Hippocampal formation (tissue), 2 donors: ENCODE data around the gene ZNF699.
"Not testable (repeated sequence)": the region's sequence is repeated elsewhere in the genome, so short reads cannot be mapped to it uniquely, and the experiment has no call there.

Source experiments
- DNase-seq, 2 donors: peaks; one replicate each; lab custom pipeline; 2025; lab: John Stamatoyannopoulos, UW

ZNF699 gene

DNA sequence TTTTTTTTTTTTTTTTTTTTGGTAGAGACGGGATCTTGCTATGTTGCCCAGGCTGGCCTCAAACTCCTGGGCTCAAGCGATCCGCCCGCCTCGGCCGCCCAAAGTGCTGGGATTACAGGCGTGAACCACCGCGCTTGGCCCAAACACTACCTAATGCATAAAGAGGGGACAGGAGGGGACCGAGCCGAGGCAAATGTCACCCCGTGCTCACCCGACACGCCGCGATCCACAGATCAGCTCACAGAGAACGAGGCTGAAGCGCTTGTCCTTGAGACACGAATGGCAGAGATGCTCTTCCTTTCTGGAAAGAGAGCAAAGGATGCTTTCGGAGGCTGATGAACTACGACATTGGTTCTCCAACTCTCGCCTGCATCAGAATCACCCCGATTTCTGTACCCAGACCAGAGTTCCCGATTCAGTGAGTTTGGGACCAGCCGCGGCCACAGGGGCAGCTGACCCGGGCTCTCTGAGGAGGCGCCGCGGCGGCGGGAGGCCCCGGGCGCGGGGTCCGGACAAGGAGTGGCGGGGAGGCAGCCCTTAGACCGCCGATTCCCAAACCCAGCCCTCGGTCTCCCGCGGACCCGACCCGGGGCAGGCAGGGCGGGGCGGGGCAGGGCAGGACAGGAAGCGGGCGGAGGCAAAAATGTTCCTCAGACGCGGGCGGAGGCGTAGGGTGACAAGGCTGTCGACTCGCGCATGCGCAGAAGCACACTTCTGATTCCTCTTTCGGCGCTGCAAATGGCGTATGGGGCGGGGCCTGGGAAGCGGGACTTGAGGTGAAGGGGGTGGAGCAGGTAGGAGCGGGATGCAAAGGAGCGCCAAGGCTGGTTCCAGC lies at the start of gene ZNF699:
ZNF699 (minus strand) TSS at position 700 of the 835 bp plus-strand sequence. CDS start 4,719 bp downstream, outside the sequence.
- peak; percentile 95 to 98 for DNase-seq

GRCh38 chr19:9354651-9355050 lies 45.0 kb upstream of the ZNF699 start:
- no peak for DNase-seq

- no peak for DNase-seq
These were observed 43.4 kb upstream of the ZNF699 start for GRCh38 chr19:9353011-9353410.

DNA sequence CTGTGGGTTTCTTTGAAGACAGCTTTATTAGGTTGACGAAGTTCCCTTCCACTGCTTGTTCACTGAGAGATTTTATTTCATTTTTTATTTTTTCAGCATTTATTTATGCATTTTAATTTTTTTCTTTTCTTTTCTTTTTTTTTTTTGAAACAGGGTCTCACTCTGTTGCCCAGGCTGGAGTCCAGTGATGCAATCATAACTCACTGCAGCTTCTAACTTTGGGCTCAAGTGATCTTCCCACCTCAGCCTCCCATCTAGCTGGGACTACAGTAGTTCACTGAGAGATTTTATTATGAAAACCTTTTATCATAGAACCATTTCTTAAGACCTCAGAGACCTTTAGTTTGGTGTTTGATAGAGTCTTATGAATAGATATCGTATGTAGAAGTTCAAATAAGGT lies 42.9 kb upstream of the ZNF699 start:
- DNase-seq: no peak

GRCh38 chr19:9348671-9349070 lies 39.0 kb upstream of the ZNF699 start:
- no peak for DNase-seq

- no peak for DNase-seq
These were observed 38.6 kb upstream of the ZNF699 start for GRCh38 chr19:9348253-9348652.

- DNase-seq: no peak
These were observed 35.4 kb upstream of the ZNF699 start for GRCh38 chr19:9345005-9345404.

DNA sequence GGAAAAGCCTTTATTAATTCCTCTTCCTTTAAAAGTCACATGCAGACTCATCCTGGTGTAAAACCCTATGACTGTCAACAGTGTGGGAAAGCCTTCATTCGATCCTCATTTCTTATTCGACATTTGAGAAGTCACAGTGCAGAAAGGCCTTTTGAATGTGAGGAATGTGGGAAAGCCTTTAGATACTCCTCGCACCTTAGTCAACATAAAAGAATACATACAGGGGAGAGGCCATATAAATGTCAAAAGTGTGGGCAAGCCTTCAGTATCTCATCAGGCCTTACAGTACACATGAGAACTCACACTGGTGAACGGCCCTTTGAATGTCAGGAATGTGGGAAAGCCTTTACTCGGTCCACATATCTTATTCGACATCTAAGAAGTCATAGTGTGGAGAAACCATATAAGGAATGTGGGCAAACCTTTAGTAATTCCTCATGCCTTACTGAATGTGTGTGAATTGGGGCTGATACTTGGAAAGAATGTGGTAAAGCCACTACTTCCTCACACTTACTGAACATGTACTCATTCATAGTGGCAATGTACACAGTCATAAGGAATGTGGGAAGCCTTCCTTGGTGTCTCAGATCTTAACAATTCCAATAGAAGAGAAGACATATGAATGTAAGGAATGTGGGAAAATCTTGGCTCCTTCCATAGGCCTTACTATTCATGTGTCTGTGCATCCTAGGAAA lies 33.1 kb upstream of the ZNF699 start:
- DNase-seq: no peak

DNA sequence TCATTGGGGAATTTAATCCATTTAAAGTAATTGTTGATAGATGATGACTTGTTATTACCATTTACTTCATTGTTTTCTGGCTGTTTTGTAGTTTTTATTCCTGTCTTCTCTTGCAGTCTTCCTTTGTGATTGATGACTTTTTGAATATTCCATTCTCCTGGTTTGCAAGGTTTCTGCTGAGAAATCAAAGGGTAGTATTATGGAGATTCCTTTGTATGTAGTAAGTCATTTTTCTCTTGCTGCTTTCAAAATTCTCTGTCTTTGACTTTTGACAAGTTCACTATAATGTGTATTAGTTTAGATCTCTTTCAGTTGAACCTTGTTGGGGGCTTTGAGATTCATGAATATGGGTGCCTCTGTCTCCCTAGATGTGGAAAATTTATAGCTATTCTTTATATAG lies 20.4 kb upstream of the ZNF699 start:
- DNase-seq: no peak

DNA sequence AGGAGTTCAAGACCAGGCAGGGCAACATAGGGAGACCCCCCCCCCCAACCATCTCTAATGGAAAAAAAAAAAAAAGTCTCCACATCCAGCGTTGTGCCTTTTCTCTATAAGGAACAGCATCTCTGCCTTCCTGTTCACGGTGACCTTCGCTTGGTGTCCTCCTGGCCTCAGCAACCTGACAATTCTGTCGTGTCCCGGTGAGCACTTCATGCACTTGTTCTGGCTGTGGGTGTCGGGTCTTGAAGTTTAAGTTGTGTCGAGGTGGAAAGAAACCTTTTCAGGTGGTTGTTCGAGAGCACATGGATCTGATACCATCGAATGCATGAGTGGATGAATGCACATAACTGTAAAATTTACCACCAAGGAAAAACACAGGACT lies 14.9 kb upstream of the ZNF699 start:
- no peak for DNase-seq

DNA sequence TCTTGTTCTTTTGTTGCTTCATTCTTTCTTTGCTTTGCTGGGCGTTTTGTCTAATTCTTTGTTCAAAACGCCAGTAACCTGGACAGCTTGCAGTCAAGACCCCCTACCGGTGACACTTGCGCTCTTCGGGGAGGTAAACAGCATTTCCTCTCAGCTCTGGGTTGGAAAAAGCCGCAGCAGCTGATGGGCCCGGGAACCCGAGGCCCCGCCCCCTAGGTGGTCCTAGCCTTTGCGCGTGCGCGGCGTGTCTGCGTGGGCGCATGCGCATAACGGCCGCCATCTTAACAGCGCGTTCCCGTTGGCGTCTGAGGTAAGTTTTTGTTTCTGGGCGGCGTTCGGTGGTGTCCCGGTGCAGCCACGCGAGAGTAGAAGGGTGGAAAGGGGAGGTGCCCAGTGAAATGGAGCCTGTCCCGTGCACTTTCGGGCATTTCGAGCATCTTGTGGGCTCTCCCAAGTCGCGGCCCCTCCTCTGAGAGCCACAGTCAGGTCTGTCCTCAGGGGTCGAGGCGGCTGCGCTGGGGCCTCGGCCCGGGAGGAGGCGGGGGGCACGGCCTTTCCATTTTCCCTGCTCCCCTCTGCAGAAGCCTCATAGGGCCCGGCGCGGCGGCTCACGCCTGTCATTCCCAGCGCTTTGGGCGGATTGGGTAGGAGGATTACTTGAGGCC lies 14.4 kb upstream of the ZNF699 start, which contains the start of gene ZNF559:
ZNF559 (plus strand) TSS at position 261 of the 665 bp plus-strand sequence. CDS start 14,371 bp downstream, outside the sequence.
- peak; percentile 75 to 85 for DNase-seq

GRCh38 chr19:9323557-9323918 lies 13.9 kb upstream of the ZNF699 start:
- DNase-seq: peak; percentile 74 to 75

DNA sequence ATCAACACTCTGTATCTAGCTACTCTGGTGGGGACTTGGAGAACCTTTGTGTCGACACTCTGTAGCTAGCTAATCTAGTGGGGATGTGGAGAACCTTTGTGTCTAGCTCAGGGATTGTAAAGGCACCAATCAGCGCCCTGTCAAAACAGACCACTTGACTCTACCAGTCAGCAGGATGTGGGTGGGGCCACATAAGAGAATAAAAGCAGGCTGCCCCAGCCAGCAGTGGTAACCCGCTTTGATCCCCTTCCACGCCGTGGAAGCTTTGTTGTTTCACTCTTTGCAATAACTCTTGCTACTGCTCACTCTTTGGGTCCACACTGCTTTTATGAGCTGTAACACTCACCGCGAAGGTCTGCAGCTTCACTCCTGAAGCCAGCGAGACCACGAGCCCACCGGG lies 12.6 kb upstream of the ZNF699 start:
- DNase-seq: not testable (repeated sequence)

DNA sequence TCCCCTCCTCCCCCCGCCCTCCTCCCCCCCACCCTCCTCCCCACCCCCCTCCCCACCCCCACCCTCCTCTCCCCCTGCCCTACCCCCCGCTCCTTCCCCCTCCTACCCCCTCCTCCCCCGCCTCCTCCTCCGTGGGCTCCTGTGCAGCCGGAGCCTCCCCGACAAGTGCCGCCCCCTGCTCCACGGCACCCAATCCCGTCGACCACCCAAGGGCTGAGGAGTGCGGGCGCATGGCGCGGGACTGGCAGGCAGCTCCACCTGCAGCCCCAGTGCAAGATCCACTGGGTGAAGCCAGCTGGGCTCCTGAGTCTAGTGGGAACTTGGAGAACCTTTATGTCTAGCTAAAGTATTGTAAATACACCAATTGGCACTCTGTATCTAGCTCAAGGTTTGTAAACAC lies 12.1 kb upstream of the ZNF699 start:
- not testable (repeated sequence) for DNase-seq

DNA sequence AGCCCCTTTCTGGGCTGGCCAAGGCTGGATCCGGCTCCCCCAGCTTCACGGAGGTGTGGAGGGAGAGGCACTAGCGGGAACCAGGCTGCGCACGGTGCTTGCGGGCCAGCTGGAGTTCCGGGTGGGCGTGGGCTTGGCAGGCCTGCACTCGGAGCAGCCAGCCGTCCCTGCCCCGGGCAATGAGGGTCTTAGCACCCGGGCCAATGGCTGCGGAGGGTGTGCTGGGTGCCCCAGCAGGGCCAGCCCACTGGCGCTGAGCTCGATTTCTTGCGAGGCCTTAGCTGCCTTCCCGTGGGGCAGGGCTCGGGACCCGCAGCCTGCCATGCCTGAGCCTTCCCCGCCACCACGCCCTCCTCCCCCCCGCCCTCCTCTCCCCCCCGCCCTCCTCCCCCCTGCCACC lies 11.7 kb upstream of the ZNF699 start:
- no peak for DNase-seq

- no peak for DNase-seq
These were observed 4.1 kb upstream of the ZNF699 start for GRCh38 chr19:9313756-9314155.

DNA sequence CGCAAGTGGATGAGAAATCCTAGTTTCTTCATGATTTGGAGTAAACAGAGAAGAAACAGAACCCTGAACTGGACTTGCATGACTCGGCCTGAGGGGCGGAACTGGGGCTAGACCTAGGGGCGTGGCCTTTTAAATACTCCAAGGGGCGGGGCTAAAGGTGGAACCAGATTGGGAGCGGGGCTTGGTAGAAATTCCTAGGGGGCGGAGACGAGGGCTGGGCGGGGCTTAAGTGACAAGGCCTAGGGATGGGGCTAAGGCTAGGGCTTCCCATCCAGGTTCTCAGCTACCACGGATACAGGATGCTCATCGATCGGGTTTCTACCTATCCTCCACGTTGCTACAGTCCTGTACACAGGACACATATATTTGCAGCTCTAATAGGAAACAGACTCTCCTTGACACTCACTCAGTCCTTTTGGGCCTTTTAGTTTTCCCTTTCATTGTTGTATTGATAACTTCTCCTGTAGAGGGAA lies 372 bp upstream of the ZNF699 start:
- peak in 1 of 2 donors; percentile 98 for DNase-seq

GRCh38 chr19:9308091-9308770 lies 1.4 kb downstream of the ZNF699 start:
- no peak for DNase-seq

DNA sequence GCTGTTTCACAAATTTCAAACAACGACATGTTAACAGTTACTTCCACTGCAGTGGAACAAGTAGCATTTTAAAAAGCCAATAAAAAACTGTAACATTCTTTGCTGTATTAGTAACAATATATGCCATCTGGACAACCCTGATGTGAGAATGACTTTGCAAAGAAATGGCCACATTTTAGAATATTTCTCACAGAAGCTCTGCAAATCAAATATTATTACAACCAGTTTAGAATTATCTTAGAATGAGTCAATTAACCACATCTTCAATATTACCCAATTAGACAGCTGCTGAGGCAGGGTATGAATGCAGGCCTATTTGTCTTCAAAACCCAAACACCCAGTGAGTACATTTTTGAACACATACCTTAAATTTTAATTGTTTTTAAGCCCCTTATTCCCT lies 3.2 kb downstream of the ZNF699 start:
- DNase-seq: no peak

DNA sequence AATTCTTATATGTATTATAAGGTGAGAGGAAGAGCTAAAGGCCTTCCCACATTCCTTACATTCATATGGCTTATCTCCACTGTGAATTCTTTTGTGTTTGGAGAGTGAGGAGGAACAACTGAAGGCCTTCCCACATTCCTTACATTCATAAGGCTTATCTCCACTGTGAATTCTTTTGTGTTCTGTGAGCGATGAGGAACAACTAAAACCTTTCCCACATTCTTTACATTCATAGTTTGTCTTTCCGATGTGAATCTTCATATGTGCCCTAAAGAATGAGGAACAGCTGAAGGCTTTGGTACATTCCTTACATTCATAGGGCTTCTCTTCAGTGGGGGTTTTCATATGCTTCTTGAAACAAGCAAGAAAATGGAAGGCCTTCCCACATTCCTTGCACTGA lies 13.3 kb downstream of the ZNF699 start:
- no peak for DNase-seq

DNA sequence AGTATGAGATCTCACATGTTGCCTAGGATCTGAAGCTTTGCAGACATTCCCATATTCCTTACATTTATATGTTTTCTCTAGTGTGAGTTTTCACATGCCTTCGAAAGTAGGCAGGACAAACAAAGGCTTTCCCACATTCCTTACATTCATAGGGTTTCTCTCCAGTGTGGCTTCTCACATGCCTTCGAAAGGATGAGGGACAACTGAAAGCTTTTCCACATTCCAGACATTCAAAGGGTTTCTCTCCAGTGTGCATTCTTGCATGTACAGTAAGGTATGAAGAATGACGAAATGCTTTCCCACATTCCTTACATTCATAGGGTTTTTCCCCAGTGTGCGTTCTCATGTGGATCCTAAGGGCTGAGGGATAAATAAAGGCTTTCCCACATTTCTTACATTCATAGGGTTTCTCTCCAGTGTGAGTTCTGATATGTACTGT lies 14.2 kb downstream of the ZNF699 start:
- DNase-seq: no peak
